SK-N-SH (cell line): ENCODE results near the gene KCNC3.

ENCODE experiments used
- CTCF ChIP-seq: fragments of 200-600 bp; sonication (generic); IDR thresholded peaks from 2 replicates; pipeline ENCODE4 v1.6.1; 2017; ENCODE audit warnings: antibody characterized with exemption, mild to moderate bottlenecking, moderate library complexity
- FOXM1 ChIP-seq: IDR thresholded peaks from 2 replicates; pipeline ENCODE4 v1.4.0; 2012; ENCODE audit warnings: low read depth, mild to moderate bottlenecking
- POLR2AphosphoS5 ChIP-seq: IDR thresholded peaks from 2 replicates; pipeline ENCODE4 v1.6.1; 2012; ENCODE audit warnings: low read depth, low read length
- SIN3A ChIP-seq: IDR thresholded peaks from 2 replicates; pipeline ENCODE4 v1.6.1; 2012; ENCODE audit warnings: low read depth, mild to moderate bottlenecking, low read length, moderate library complexity, borderline replicate concordance
- TEAD4 ChIP-seq: IDR thresholded peaks from 2 replicates; pipeline ENCODE4 v1.4.0; 2012; ENCODE audit warnings: mild to moderate bottlenecking, borderline replicate concordance; ENCODE audit not compliant: insufficient read depth

- TF ChIP-seq TEAD4 (no peak), CTCF (no peak), SIN3A (no peak), FOXM1 (no peak), POLR2AphosphoS5 (no peak)
Observed at GRCh38 chr19:50309396-50310125, 19.6 kb downstream of the KCNC3 start.
